ENCODE results near the gene WNT2. TPM values are rescaled to one million over a fixed set of nuclear protein-coding genes. Genes with fewer than 3 reads are reported as not detected.
"Not testable (repeated sequence)": the region's sequence is repeated elsewhere in the genome, so short reads cannot be mapped to it uniquely, and the experiment has no call there.

The WNT2 gene
- total and polyA plus RNA-seq, 7 donors, result 0.01 to 0.47 (median 0.03) TPM; not detected in 4

GRCh38 chr7:117250801-117251200 is 72.1 kb downstream of the WNT2 start:
- no peak for DNase-seq
- H3K27me3 ChIP-seq (ENCODE audit: insufficient read depth in 3 of 3, low read length in 2 of 3), result no peaks in the 10 kb centered on the region
- no peaks in the 10 kb centered on the region for H3K4me1 ChIP-seq
- no peak for TF ChIP-seq CTCF (IDR thresholded peaks at IDR 0.05)
- H3K27ac ChIP-seq, result no peak overlapping the region
- H3K9me3 ChIP-seq, result no peaks in the 10 kb centered on the region
- no peaks in the 10 kb centered on the region for H3K36me3 ChIP-seq (ENCODE audit: insufficient read depth in 1 of 2, low read depth in 1 of 2)
- 59 to 86% (median 84%) methylated on average over 4 of the region's 4 CpGs for WGBS, 3 donors
- intact Hi-C loops (cut with DNase I), result no loop called here
- no peak overlapping the region for H3K4me3 ChIP-seq
- ATAC-seq, result no peak

- Histone ChIP-seq H3K36me3 (ENCODE audit: insufficient read depth in 1 of 2, low read depth in 1 of 2) (no peaks in the 10 kb centered on the region), H3K27ac (no peak overlapping the region), H3K9me3 (no peaks in the 10 kb centered on the region), H3K27me3 (ENCODE audit: insufficient read depth in 3 of 3, low read length in 2 of 3) (no peaks in the 10 kb centered on the region), H3K4me1 (no peaks in the 10 kb centered on the region), H3K4me3 (no peak overlapping the region)
- ATAC-seq (no peak), DNase-seq (no peak)
- TF ChIP-seq CTCF (IDR thresholded peaks at IDR 0.05), result no peak
- intact Hi-C loops (cut with DNase I), result no loop called here
Measured at GRCh38 chr7:117250245-117250644, 72.6 kb downstream of the WNT2 start.

GRCh38 chr7:117249696-117250095 is 73.2 kb downstream of the WNT2 start:
- H3K4me3 ChIP-seq, result no peak overlapping the region
- no peaks in the 10 kb centered on the region for H3K9me3 ChIP-seq
- no peak for TF ChIP-seq CTCF (IDR thresholded peaks at IDR 0.05)
- no peak for ATAC-seq
- no peak overlapping the region for H3K27ac ChIP-seq
- WGBS, 3 donors, result 83 to 85% (median 84%) methylated on average over 5 of the region's 5 CpGs
- H3K36me3 ChIP-seq (ENCODE audit: insufficient read depth in 1 of 2, low read depth in 1 of 2), result no peaks in the 10 kb centered on the region
- intact Hi-C loops (cut with DNase I), result no loop called here
- H3K4me1 ChIP-seq, result no peaks in the 10 kb centered on the region
- no peak for DNase-seq
- no peaks in the 10 kb centered on the region for H3K27me3 ChIP-seq (ENCODE audit: insufficient read depth in 3 of 3, low read length in 2 of 3)

GRCh38 chr7:117248829-117249228 is 74.0 kb downstream of the WNT2 start:
- Histone ChIP-seq H3K4me3 (no peak overlapping the region), H3K36me3 (ENCODE audit: insufficient read depth in 1 of 2, low read depth in 1 of 2) (no peaks in the 10 kb centered on the region), H3K27ac (no peak overlapping the region), H3K27me3 (ENCODE audit: insufficient read depth in 3 of 3, low read length in 2 of 3) (no peaks in the 10 kb centered on the region), H3K9me3 (no peaks in the 10 kb centered on the region), H3K4me1 (no peaks in the 10 kb centered on the region)
- 25 to 48% (median 26%) methylated on average over 5 of the region's 5 CpGs for WGBS, 3 donors
- intact Hi-C loops (cut with DNase I), result no loop called here
- ATAC-seq (no peak), DNase-seq (no peak)
- no peak for TF ChIP-seq CTCF (IDR thresholded peaks at IDR 0.05)

GRCh38 chr7:117247809-117248208 is 75.0 kb downstream of the WNT2 start:
- no peak for ATAC-seq
- Histone ChIP-seq H3K9me3 (no peaks in the 10 kb centered on the region), H3K4me1 (no peaks in the 10 kb centered on the region), H3K27me3 (ENCODE audit: insufficient read depth in 3 of 3, low read length in 2 of 3) (no peaks in the 10 kb centered on the region), H3K27ac (no peak overlapping the region), H3K36me3 (ENCODE audit: insufficient read depth in 1 of 2, low read depth in 1 of 2) (no peaks in the 10 kb centered on the region), H3K4me3 (no peak overlapping the region)
- 76 to 82% (median 77%) methylated on average over 4 of the region's 4 CpGs for WGBS, 3 donors
- DNase-seq, result no peak
- intact Hi-C loops (cut with DNase I), result no loop called here
- no peak for TF ChIP-seq CTCF (IDR thresholded peaks at IDR 0.05)

- DNase-seq; ATAC-seq; intact Hi-C loops (cut with DNase I); H3K36me3 ChIP-seq (ENCODE audit: insufficient read depth in 1 of 2, low read depth in 1 of 2); H3K27ac ChIP-seq; H3K4me3 ChIP-seq; H3K4me1 ChIP-seq; H3K27me3 ChIP-seq (ENCODE audit: insufficient read depth in 3 of 3, low read length in 2 of 3); H3K9me3 ChIP-seq: not testable (repeated sequence)
- WGBS, 3 donors, result 85 to 87% (median 86%) methylated on average over 2 of the region's 2 CpGs
Measured at GRCh38 chr7:117245703-117246102, 77.2 kb downstream of the WNT2 start.
